Stomach smooth muscle (tissue), 2 donors: ENCODE results near the gene COL4A2.

Source experiments
- H3K27ac ChIP-seq: one replicate; pipeline ENCODE4 v1.7.0; 2013; ENCODE audit warnings: mild to moderate bottlenecking, low read length, inconsistent platforms
- H3K27me3 ChIP-seq, 2 donors: one replicate each; pipeline ENCODE4 v1.7.0; 2013; ENCODE audit warnings: low read length in 2 of 2; ENCODE audit not compliant: insufficient read depth in 2 of 2, control insufficient read depth in 1 of 2
- H3K36me3 ChIP-seq, 2 donors: one replicate each; pipeline ENCODE4 v1.7.0; 2013; ENCODE audit warnings: low read length in 2 of 2; ENCODE audit not compliant: control insufficient read depth in 2 of 2, insufficient read depth in 2 of 2
- H3K4me1 ChIP-seq: one replicate; pipeline ENCODE4 v1.7.0; 2013; ENCODE audit warnings: low read length; ENCODE audit not compliant: control insufficient read depth, insufficient read depth
- H3K4me3 ChIP-seq, 2 donors: one replicate each; pipeline ENCODE4 v1.7.0; 2013; ENCODE audit warnings: low read length in 2 of 2
- H3K9ac ChIP-seq, 2 donors: one replicate each; pipeline ENCODE4 v1.7.0; 2013; ENCODE audit warnings: low read length in 2 of 2, mild to moderate bottlenecking in 1 of 2
- H3K9me3 ChIP-seq, 2 donors: one replicate each; pipeline ENCODE4 v1.7.0; 2013; ENCODE audit warnings: low read length in 2 of 2; ENCODE audit not compliant: control insufficient read depth in 2 of 2
- donor health status: healthy.
- donor health status: Pancreatic carcinoma.

COL4A2 gene

GRCh38 chr13:110536006-110536693, 229.1 kb downstream of the COL4A2 start:
- H3K9me3 ChIP-seq = no peaks in the 10 kb centered on the region
- no peak overlapping the region for H3K4me3 ChIP-seq
- no peaks in the 10 kb centered on the region for H3K36me3 ChIP-seq
- H3K27me3 ChIP-seq = no peaks in the 10 kb centered on the region
- H3K27ac ChIP-seq = no peak overlapping the region
- no peak overlapping the region for H3K9ac ChIP-seq
- H3K4me1 ChIP-seq = peaks cover 17% of the 10 kb centered on the region

- Histone ChIP-seq H3K9me3 (no peaks in the 10 kb centered on the region), H3K9ac (no peak overlapping the region), H3K27ac (no peak overlapping the region), H3K36me3 (no peaks in the 10 kb centered on the region), H3K4me3 (no peak overlapping the region), H3K4me1 (peaks cover 34% of the 10 kb centered on the region), H3K27me3 (no peaks in the 10 kb centered on the region)
Observed at GRCh38 chr13:110538632-110539031, 231.5 kb downstream of the COL4A2 start.

- Histone ChIP-seq H3K4me1 (peaks cover 30% of the 10 kb centered on the region), H3K4me3 (no peak overlapping the region), H3K27ac (no peak overlapping the region), H3K36me3 (no peaks in the 10 kb centered on the region), H3K27me3 (no peaks in the 10 kb centered on the region), H3K9ac (no peak overlapping the region), H3K9me3 (no peaks in the 10 kb centered on the region)
Observed at GRCh38 chr13:110539894-110540293, 232.8 kb downstream of the COL4A2 start.

GRCh38 chr13:110540871-110541525, 233.9 kb downstream of the COL4A2 start:
- Histone ChIP-seq H3K9me3 (no peaks in the 10 kb centered on the region), H3K4me1 (peaks cover 29% of the 10 kb centered on the region), H3K36me3 (no peaks in the 10 kb centered on the region), H3K4me3 (peak overlapping the region in 1 of 2 donors; percentile 15), H3K27me3 (no peaks in the 10 kb centered on the region), H3K27ac (peak overlapping the region; percentile 67), H3K9ac (peak overlapping the region in 1 of 2 donors; percentile 0)

GRCh38 chr13:110541526-110541920, 234.4 kb downstream of the COL4A2 start:
- peak overlapping the region; percentile 67 for H3K27ac ChIP-seq
- peak overlapping the region in 1 of 2 donors; percentile 0 for H3K9ac ChIP-seq
- H3K9me3 ChIP-seq = no peaks in the 10 kb centered on the region
- no peaks in the 10 kb centered on the region for H3K36me3 ChIP-seq
- peak overlapping the region in 1 of 2 donors; percentile 43 for H3K4me3 ChIP-seq
- peaks cover 29% of the 10 kb centered on the region for H3K4me1 ChIP-seq
- H3K27me3 ChIP-seq = no peaks in the 10 kb centered on the region

GRCh38 chr13:110542169-110542796, 235.2 kb downstream of the COL4A2 start:
- peak overlapping the region; percentile 24 to 33 for H3K4me3 ChIP-seq
- H3K4me1 ChIP-seq = peaks cover 34% of the 10 kb centered on the region
- H3K9ac ChIP-seq = no peak overlapping the region
- no peaks in the 10 kb centered on the region for H3K36me3 ChIP-seq
- H3K27ac ChIP-seq = peak overlapping the region; percentile 55
- H3K9me3 ChIP-seq = no peaks in the 10 kb centered on the region
- H3K27me3 ChIP-seq = no peaks in the 10 kb centered on the region

- H3K4me3 ChIP-seq = no peak overlapping the region
- H3K27me3 ChIP-seq = no peaks in the 10 kb centered on the region
- peaks cover 0 to 2% of the 10 kb centered on the region in 2 donors for H3K36me3 ChIP-seq
- no peak overlapping the region for H3K9ac ChIP-seq
- H3K9me3 ChIP-seq = no peaks in the 10 kb centered on the region
- H3K27ac ChIP-seq = peak overlapping the region; percentile 11
- H3K4me1 ChIP-seq = peaks cover 27% of the 10 kb centered on the region
Observed at GRCh38 chr13:110546378-110546777, 239.3 kb downstream of the COL4A2 start.

- H3K27me3 ChIP-seq = no peaks in the 10 kb centered on the region
- H3K36me3 ChIP-seq = peaks cover 0 to 2% of the 10 kb centered on the region in 2 donors
- H3K4me3 ChIP-seq = peak overlapping the region in 1 of 2 donors; percentile 15
- H3K4me1 ChIP-seq = peaks cover 21% of the 10 kb centered on the region
- no peaks in the 10 kb centered on the region for H3K9me3 ChIP-seq
- H3K27ac ChIP-seq = peak overlapping the region; percentile 11
- no peak overlapping the region for H3K9ac ChIP-seq
Observed at GRCh38 chr13:110546926-110547325, 239.8 kb downstream of the COL4A2 start.

GRCh38 chr13:110548891-110549794, 242.1 kb downstream of the COL4A2 start:
- Histone ChIP-seq H3K27me3 (no peaks in the 10 kb centered on the region), H3K4me3 (no peak overlapping the region), H3K36me3 (peaks cover 0 to 2% of the 10 kb centered on the region in 2 donors), H3K27ac (no peak overlapping the region), H3K4me1 (peaks cover 11% of the 10 kb centered on the region), H3K9me3 (no peaks in the 10 kb centered on the region), H3K9ac (no peak overlapping the region)

- H3K9me3 ChIP-seq = no peaks in the 10 kb centered on the region
- no peaks in the 10 kb centered on the region for H3K27me3 ChIP-seq
- H3K9ac ChIP-seq = no peak overlapping the region
- peaks cover 15% of the 10 kb centered on the region for H3K4me1 ChIP-seq
- H3K4me3 ChIP-seq = no peak overlapping the region
- H3K27ac ChIP-seq = no peak overlapping the region
- H3K36me3 ChIP-seq = peaks cover 0 to 2% of the 10 kb centered on the region in 2 donors
Observed at GRCh38 chr13:110549795-110550160, 242.7 kb downstream of the COL4A2 start.
